ENCODE measurements around the gene BTK. TPM values are rescaled to one million over a fixed set of nuclear protein-coding genes. Genes with fewer than 3 reads are reported as not detected.

The BTK gene
- total RNA-seq, 6 donors from 2014 or later, result 16.2 to 81.7 (median 37.3) TPM

DNA sequence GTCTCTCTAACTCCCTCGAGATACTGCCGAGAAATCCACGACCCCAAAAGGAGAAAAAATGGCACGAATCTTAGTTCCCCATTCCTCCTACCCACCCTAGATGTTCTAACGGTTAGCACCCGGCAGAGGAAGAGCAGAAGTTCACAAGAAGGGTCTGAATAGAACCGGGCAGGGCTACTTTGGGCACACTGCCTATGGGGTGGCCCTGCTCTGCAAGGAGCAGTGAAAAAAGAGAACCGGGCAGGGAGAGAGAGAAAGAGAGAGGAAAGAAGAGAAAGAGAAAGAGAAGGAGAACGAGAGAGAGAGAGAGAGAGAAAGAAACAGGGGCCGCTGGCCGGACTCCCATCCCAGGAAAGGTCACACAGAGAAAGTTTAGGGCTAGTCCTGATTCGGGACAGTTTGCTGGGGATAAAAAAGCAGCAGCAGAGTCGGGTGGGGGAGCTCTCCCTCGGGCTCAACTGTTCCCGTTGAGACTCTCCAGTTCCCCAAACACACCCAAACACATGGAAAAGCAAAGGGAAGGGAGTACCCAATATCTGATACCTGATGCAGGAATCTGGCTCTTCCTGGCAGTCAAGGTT, 21.3 kb upstream of the BTK start:
- DNase-seq, result no peak
- 1 to 32% methylated on average over 14 to 15 of the region's 15 CpGs for WGBS, 2 donors
- ATAC-seq (ENCODE audit: low FRiP score in 2 of 2), result peak in 1 of 2 donors; percentile 35
- Histone ChIP-seq H3K27ac (peak overlapping the region; percentile 92 to 96 (median 94)), H3K4me3 (peak overlapping the region; percentile 15 to 72 (median 55)), H3K9me3 (no peaks in the 10 kb centered on the region), H3K27me3 (no peaks in the 10 kb centered on the region), H3K36me3 (peaks cover 0 to 11% (median 0%) of the 10 kb centered on the region in 4 donors), H3K4me1 (peaks cover 5 to 17% (median 13%) of the 10 kb centered on the region in 4 donors)
- TF ChIP-seq POLR2A (IDR thresholded peaks at IDR 0.05) (no peak), EP300 (IDR thresholded peaks at IDR 0.05) (no peak), POLR2AphosphoS5 (IDR thresholded peaks at IDR 0.05) (no peak)
- TF ChIP-seq, protein P1, sequence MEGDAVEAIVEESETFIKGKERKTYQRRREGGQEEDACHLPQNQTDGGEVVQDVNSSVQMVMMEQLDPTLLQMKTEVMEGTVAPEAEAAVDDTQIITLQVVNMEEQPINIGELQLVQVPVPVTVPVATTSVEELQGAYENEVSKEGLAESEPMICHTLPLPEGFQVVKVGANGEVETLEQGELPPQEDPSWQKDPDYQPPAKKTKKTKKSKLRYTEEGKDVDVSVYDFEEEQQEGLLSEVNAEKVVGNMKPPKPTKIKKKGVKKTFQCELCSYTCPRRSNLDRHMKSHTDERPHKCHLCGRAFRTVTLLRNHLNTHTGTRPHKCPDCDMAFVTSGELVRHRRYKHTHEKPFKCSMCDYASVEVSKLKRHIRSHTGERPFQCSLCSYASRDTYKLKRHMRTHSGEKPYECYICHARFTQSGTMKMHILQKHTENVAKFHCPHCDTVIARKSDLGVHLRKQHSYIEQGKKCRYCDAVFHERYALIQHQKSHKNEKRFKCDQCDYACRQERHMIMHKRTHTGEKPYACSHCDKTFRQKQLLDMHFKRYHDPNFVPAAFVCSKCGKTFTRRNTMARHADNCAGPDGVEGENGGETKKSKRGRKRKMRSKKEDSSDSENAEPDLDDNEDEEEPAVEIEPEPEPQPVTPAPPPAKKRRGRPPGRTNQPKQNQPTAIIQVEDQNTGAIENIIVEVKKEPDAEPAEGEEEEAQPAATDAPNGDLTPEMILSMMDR (IDR thresholded peaks at IDR 0.05), result no peak

DNA sequence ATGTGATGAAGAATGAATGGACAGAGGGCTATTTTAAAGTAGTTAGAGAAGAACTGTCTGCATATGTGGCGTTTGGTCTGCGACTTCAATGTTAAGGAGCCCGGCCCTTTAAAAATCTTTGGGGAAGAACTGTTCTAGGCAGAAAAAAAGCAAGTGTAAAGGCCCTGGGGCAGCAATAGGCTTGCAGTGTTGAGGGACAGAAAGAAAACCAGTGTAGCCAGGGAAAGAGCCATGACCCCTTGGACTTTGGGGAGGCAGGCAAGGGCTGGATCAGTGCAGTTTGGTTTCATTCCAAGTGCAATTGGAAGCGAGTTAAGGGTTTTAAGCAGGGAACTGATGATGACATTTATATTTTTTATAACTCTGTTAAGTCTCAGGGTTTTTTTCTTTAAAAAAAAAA, 13.8 kb upstream of the BTK start:
- TF ChIP-seq EP300 (IDR thresholded peaks at IDR 0.05) (no peak), POLR2AphosphoS5 (IDR thresholded peaks at IDR 0.05) (no peak), POLR2A (IDR thresholded peaks at IDR 0.05) (no peak)
- TF ChIP-seq, protein P1 (IDR thresholded peaks at IDR 0.05), result no peak
- DNase-seq, result no peak
- H3K36me3 ChIP-seq, result peaks cover 0 to 21% (median 2%) of the 10 kb centered on the region in 4 donors
- H3K9me3 ChIP-seq, result no peaks in the 10 kb centered on the region
- no peaks in the 10 kb centered on the region for H3K27me3 ChIP-seq
- WGBS, 2 donors, result 90 to 91% methylated on average over 4 of the region's 4 CpGs
- ATAC-seq (ENCODE audit: low FRiP score in 2 of 2), result no peak
- H3K4me3 ChIP-seq, result no peak overlapping the region
- no peak overlapping the region for H3K27ac ChIP-seq
- H3K4me1 ChIP-seq, result no peaks in the 10 kb centered on the region

GRCh38 chrX:101398694-101399093, 12.7 kb upstream of the BTK start:
- DNase-seq (no peak), ATAC-seq (ENCODE audit: low FRiP score in 2 of 2) (no peak)
- no peaks in the 10 kb centered on the region for H3K27me3 ChIP-seq
- TF ChIP-seq POLR2A (IDR thresholded peaks at IDR 0.05), result no peak
- H3K36me3 ChIP-seq, result peaks cover 0 to 21% (median 2%) of the 10 kb centered on the region in 4 donors
- H3K4me1 ChIP-seq, result no peaks in the 10 kb centered on the region
- WGBS, 2 donors, result 80 to 92% methylated on average over 4 of the region's 4 CpGs
- no peaks in the 10 kb centered on the region for H3K9me3 ChIP-seq
- no peak overlapping the region for H3K4me3 ChIP-seq
- no peak overlapping the region for H3K27ac ChIP-seq

DNA sequence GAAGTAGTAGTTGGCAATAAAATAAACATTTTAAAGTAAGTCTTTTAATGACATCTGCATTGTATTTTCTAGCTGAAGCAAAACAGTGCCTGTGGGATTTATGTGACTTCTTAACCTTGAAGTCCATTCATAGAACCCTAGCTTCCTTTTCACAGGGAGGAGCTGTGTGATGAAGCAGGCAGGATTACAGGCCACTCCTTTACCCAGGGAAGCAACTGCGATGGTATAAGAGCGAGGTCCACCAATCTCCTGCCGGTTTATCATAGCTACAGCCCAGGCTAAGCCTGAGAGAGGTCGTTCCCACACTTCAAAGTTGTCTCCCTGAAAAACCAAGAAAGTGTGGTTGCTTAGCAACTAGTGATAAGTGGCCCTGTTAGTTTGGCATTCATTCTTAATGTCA, 11.8 kb upstream of the BTK start:
- Histone ChIP-seq H3K9me3 (no peaks in the 10 kb centered on the region), H3K27me3 (no peaks in the 10 kb centered on the region), H3K4me3 (no peak overlapping the region), H3K36me3 (peaks cover 0 to 20% (median 2%) of the 10 kb centered on the region in 4 donors), H3K4me1 (no peaks in the 10 kb centered on the region), H3K27ac (no peak overlapping the region)
- DNase-seq, result no peak
- TF ChIP-seq POLR2AphosphoS5 (IDR thresholded peaks at IDR 0.05), result no peak
- no peak for TF ChIP-seq EP300 (IDR thresholded peaks at IDR 0.05)
- TF ChIP-seq POLR2A (IDR thresholded peaks at IDR 0.05), result no peak
- TF ChIP-seq, protein P1 (IDR thresholded peaks at IDR 0.05), result no peak
- ATAC-seq (ENCODE audit: low FRiP score in 2 of 2), result no peak
- 32 to 54% methylated on average over 4 of the region's 4 CpGs for WGBS, 2 donors

DNA sequence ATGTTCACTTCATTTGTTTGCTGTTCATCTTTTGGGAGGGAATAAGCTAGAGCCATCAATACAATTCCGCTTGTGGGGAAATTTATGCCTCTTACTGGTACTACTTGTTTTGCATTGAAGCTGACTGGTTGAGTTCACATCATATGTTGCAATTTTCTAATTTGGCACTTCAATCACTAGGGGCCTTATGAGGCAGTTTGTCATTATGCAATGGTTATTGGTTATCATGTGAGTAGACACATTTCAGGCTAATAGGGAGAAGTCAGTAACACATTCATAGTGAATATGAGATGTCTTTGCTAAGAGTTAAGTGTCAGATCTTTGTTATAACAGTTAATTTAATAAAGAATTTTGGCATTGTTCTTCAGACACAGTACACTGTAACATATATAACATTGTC, 9.8 kb upstream of the BTK start:
- no peaks in the 10 kb centered on the region for H3K9me3 ChIP-seq
- TF ChIP-seq POLR2AphosphoS5 (IDR thresholded peaks at IDR 0.05), result no peak
- no peak for TF ChIP-seq EP300 (IDR thresholded peaks at IDR 0.05)
- TF ChIP-seq, protein P1 (IDR thresholded peaks at IDR 0.05), result no peak
- 70 to 82% methylated on average over 1 of the region's 1 CpG for WGBS, 2 donors
- peaks cover 0 to 20% (median 0%) of the 10 kb centered on the region in 4 donors for H3K36me3 ChIP-seq
- no peak for ATAC-seq (ENCODE audit: low FRiP score in 2 of 2)
- DNase-seq, result no peak
- peaks cover 0 to 6% (median 4%) of the 10 kb centered on the region in 4 donors for H3K4me1 ChIP-seq
- H3K4me3 ChIP-seq, result no peak overlapping the region
- H3K27me3 ChIP-seq, result no peaks in the 10 kb centered on the region
- H3K27ac ChIP-seq, result no peak overlapping the region

Data from upper lobe of left lung (tissue), 6 donors.